H9 (cell line): ENCODE results near the gene VSX1. TPM values are rescaled to one million over a fixed set of nuclear protein-coding genes. Genes with fewer than 3 reads are reported as not detected.

Experiments
- DNase-seq: peaks from one replicate; pipeline ENCODE4 v3.0.0-alpha.2; 2017
- H2AFZ ChIP-seq: one replicate; pipeline ENCODE4 v1.6.1; 2013; ENCODE audit warnings: mild to moderate bottlenecking, low read length, control low read depth, moderate library complexity
- H2AK5ac ChIP-seq: 2 replicates; pipeline ENCODE4 v1.6.1; 2013; ENCODE audit warnings: low read length, control low read depth, mixed read lengths; ENCODE audit not compliant: insufficient read length
- H2BK120ac ChIP-seq: one replicate; pipeline ENCODE4 v1.6.1; 2013; ENCODE audit warnings: low read depth, mild to moderate bottlenecking, low read length, control low read depth, inconsistent platforms; ENCODE audit not compliant: poor library complexity, severe bottlenecking
- H2BK12ac ChIP-seq: 2 replicates; pipeline ENCODE4 v1.6.1; 2013; ENCODE audit warnings: low read length, control low read depth, mixed read lengths, low read depth; ENCODE audit not compliant: insufficient read length
- H2BK15ac ChIP-seq: 2 replicates; pipeline ENCODE4 v1.6.1; 2013; ENCODE audit warnings: low read depth, low read length, control low read depth
- H2BK20ac ChIP-seq: one replicate; pipeline ENCODE4 v1.6.1; 2013; ENCODE audit warnings: low read depth, mild to moderate bottlenecking, low read length, control low read depth, inconsistent platforms; ENCODE audit not compliant: poor library complexity, severe bottlenecking
- H2BK5ac ChIP-seq: 2 replicates; pipeline ENCODE4 v1.6.1; 2013; ENCODE audit warnings: low read length, control low read depth, mixed read lengths; ENCODE audit not compliant: insufficient read length
- H3K14ac ChIP-seq: 2 replicates; pipeline ENCODE4 v1.6.1; 2013; ENCODE audit warnings: low read length, control low read depth; ENCODE audit not compliant: insufficient read depth
- H3K18ac ChIP-seq: 2 replicates; pipeline ENCODE4 v1.6.1; 2013; ENCODE audit warnings: low read depth, mild to moderate bottlenecking, mixed read lengths, low read length, control low read depth; ENCODE audit not compliant: insufficient read length
- H3K23ac ChIP-seq: 2 replicates; pipeline ENCODE4 v1.6.1; 2013; ENCODE audit warnings: low read length, control low read depth, mixed read lengths, low read depth; ENCODE audit not compliant: insufficient read length
- H3K23me2 ChIP-seq: 2 replicates; pipeline ENCODE4 v1.6.1; 2013; ENCODE audit warnings: low read depth, mild to moderate bottlenecking, mixed read lengths, low read length, control low read depth; ENCODE audit not compliant: insufficient read length, poor library complexity, severe bottlenecking
- H3K27ac ChIP-seq: 2 replicates; pipeline ENCODE4 v1.5.1; 2013; ENCODE audit warnings: low read length, control low read depth, mixed read lengths, low read depth; ENCODE audit not compliant: insufficient read length
- H3K27me3 ChIP-seq: 2 replicates; pipeline ENCODE4 v1.6.1; 2013; ENCODE audit warnings: low read length, control low read depth, inconsistent platforms; ENCODE audit not compliant: insufficient read depth
- H3K4ac ChIP-seq: 2 replicates; pipeline ENCODE4 v1.6.1; 2013; ENCODE audit warnings: low read depth, mild to moderate bottlenecking, control low read depth, inconsistent platforms, low read length, moderate library complexity
- H3K4me1 ChIP-seq: 2 replicates; pipeline ENCODE4 v1.6.1; 2013; ENCODE audit warnings: low read length, control low read depth, inconsistent platforms; ENCODE audit not compliant: insufficient read depth
- H3K4me2 ChIP-seq: 2 replicates; pipeline ENCODE4 v1.6.1; 2013; ENCODE audit warnings: low read length, control low read depth, mixed read lengths; ENCODE audit not compliant: insufficient read length, insufficient read depth
- H3K56ac ChIP-seq: 2 replicates; pipeline ENCODE4 v1.6.1; 2013; ENCODE audit warnings: low read depth, mild to moderate bottlenecking, mixed read lengths, low read length, control low read depth; ENCODE audit not compliant: insufficient read length
- H3K79me1 ChIP-seq: 2 replicates; pipeline ENCODE4 v1.6.1; 2013; ENCODE audit warnings: low read depth, mild to moderate bottlenecking, moderate library complexity, low read length, control low read depth, inconsistent platforms; ENCODE audit not compliant: insufficient read depth, poor library complexity, severe bottlenecking
- H3K79me2 ChIP-seq: 2 replicates; pipeline ENCODE4 v1.6.1; 2013; ENCODE audit warnings: low read length, control low read depth, inconsistent platforms; ENCODE audit not compliant: insufficient read depth
- H3K9ac ChIP-seq: 2 replicates; pipeline ENCODE4 v1.6.1; 2013; ENCODE audit warnings: low read length, control low read depth, mixed read lengths; ENCODE audit not compliant: insufficient read length; ENCODE audit errors: extremely low read depth
- H3K9me3 ChIP-seq: one replicate; pipeline ENCODE4 v1.6.1; 2013; ENCODE audit warnings: low read depth, low read length, inconsistent platforms; ENCODE audit not compliant: control insufficient read depth
- H3T11ph ChIP-seq: one replicate; pipeline ENCODE4 v1.6.1; 2013; ENCODE audit warnings: mild to moderate bottlenecking, low read length, control low read depth, inconsistent platforms
- H4K20me1 ChIP-seq: one replicate; pipeline ENCODE4 v1.6.1; 2013; ENCODE audit not compliant: control insufficient read depth, insufficient read length, insufficient read depth
- H4K5ac ChIP-seq: 2 replicates; pipeline ENCODE4 v1.6.1; 2013; ENCODE audit warnings: low read depth, mild to moderate bottlenecking, mixed read lengths, low read length, control low read depth; ENCODE audit not compliant: insufficient read length
- H4K8ac ChIP-seq: replicated peaks from 2 replicates; pipeline ENCODE4 v1.6.1; 2013; ENCODE audit warnings: low read length, control low read depth, mixed read lengths, low read depth; ENCODE audit not compliant: insufficient read length
- H4K91ac ChIP-seq: 2 replicates; pipeline ENCODE4 v1.6.1; 2013; ENCODE audit warnings: low read depth, mild to moderate bottlenecking, moderate library complexity, mixed read lengths, low read length, control low read depth; ENCODE audit not compliant: insufficient read length
- H3K27ac Mint-ChIP-seq, 3 experiments: 2 replicates in 2 of 3; 3 replicates in 1 of 3; pipeline ENCODE4 v1.8.0; 2020 to 2021; ENCODE audit warnings: mixed read lengths in 3 of 3, mild to moderate bottlenecking in 1 of 3, moderate library complexity in 1 of 3
- H3K27me3 Mint-ChIP-seq: 2 replicates; pipeline ENCODE4 v1.8.0; 2021; ENCODE audit warnings: low read depth, mild to moderate bottlenecking, moderate library complexity, mixed read lengths
- H3K36me3 Mint-ChIP-seq, 3 experiments: 2 replicates in 2 of 3; 3 replicates in 1 of 3; pipeline ENCODE4 v1.8.0; 2020 to 2021; ENCODE audit warnings: low read depth in 3 of 3, mixed read lengths in 3 of 3; ENCODE audit not compliant: insufficient read depth in 1 of 3
- H3K4me1 Mint-ChIP-seq, 2 experiments: 2 replicates each; pipeline ENCODE4 v1.8.0; 2020; ENCODE audit warnings: mixed read lengths in 2 of 2
- H3K4me3 Mint-ChIP-seq, 2 experiments: 2 replicates in 1 of 2; 3 replicates in 1 of 2; pipeline ENCODE4 v1.8.0; 2020 to 2021; ENCODE audit warnings: mild to moderate bottlenecking in 2 of 2, mixed read lengths in 2 of 2, moderate library complexity in 1 of 2
- H3K9me3 Mint-ChIP-seq, 2 experiments: 2 replicates in 1 of 2; 3 replicates in 1 of 2; pipeline ENCODE4 v1.8.0; 2020; ENCODE audit warnings: mild to moderate bottlenecking in 2 of 2, mixed read lengths in 2 of 2, moderate library complexity in 1 of 2
- CTCF ChIP-seq: fragments of 200-600 bp; sonication (generic); conservative IDR thresholded peaks from 3 replicates; pipeline ENCODE4 v1.8.0; 2021; ENCODE audit warnings: antibody characterized with exemption, mild to moderate bottlenecking
- WGBS: extraction: QIAGEN DNeasy Blood & Tissue Kit; methylation state at CpG from one replicate; pipeline ENCODE4 v1.1.7; 2013; ENCODE audit warnings: missing lambda C conversion rate, low lambda C conversion rate, mixed read lengths; ENCODE audit not compliant: insufficient read length; ENCODE audit errors: extremely low coverage; 5-methylcytosine and 5-hydroxymethylcytosine counted together
- total RNA-seq: library from RNA; stranded (reverse); gene quantifications from 2 replicates; pipeline ENCODE4 v1.2.1, GENCODE V29; 2021

VSX1 gene
- total RNA-seq, 1 experiment from 2014 or later = not detected

GRCh38 chr20:25040438-25040831, 41.5 kb downstream of the VSX1 start:
- Histone ChIP-seq H2AFZ (no peak overlapping the region), H4K91ac (no peak overlapping the region), H3K56ac (no peak overlapping the region), H2BK12ac (no peak overlapping the region), H2BK15ac (no peak overlapping the region; the same call in 1 of the 2 replicates), H3K9ac (no peak overlapping the region), H2BK20ac (no peak overlapping the region), H3K18ac (no peak overlapping the region), H3K14ac (no peak overlapping the region; the same call in 1 of the 2 replicates), H3K23ac (no peak overlapping the region), H3K4me1 (peaks cover 2% of the 10 kb centered on the region; the same call in 1 of the 2 replicates), H3K4me2 (no peak overlapping the region), H2AK5ac (no peak overlapping the region), H4K5ac (no peak overlapping the region), H3K79me2 (no peaks in the 10 kb centered on the region), H3K9me3 (no peaks in the 10 kb centered on the region), H3T11ph (no peak overlapping the region), H2BK120ac (no peak overlapping the region), H3K79me1 (no peaks in the 10 kb centered on the region), H4K20me1 (no peaks in the 10 kb centered on the region), H2BK5ac (no peak overlapping the region), H3K27ac (no peak overlapping the region), H4K8ac (no peak overlapping the region), H3K23me2 (no peaks in the 10 kb centered on the region), H3K27me3 (no peaks in the 10 kb centered on the region), H3K4ac (no peak overlapping the region)
- peaks cover 2% of the 10 kb centered on the region in 2 experiments; a peak in 1 of 4 replicates for H3K4me1 Mint-ChIP-seq
- H3K36me3 Mint-ChIP-seq = no peaks in the 10 kb centered on the region
- no peaks in the 10 kb centered on the region; the same call in 1 of the 2 replicates for H3K27me3 Mint-ChIP-seq
- no peak overlapping the region for H3K27ac Mint-ChIP-seq
- H3K4me3 Mint-ChIP-seq = no peak overlapping the region
- WGBS = no CpG with 5 or more reads among the region's 6 CpGs
- no peaks in the 10 kb centered on the region for H3K9me3 Mint-ChIP-seq
- DNase-seq = no peak
- no peak for TF ChIP-seq CTCF
